GM21717 (cell line): ENCODE results near the gene AGTRAP.

Source experiments
- ATAC-seq: cut with Tn5 transposase; IDR thresholded peaks from one replicate; pipeline ENCODE4 v1.9.1; 2021; ENCODE audit warnings: mild to moderate bottlenecking, moderate library complexity; ENCODE audit not compliant: unreplicated experiment

The AGTRAP gene

GRCh38 chr1:11780380-11781147 lies 44.6 kb downstream of the AGTRAP start:
- no peak for ATAC-seq

GRCh38 chr1:11781297-11781696 lies 45.4 kb downstream of the AGTRAP start:
- ATAC-seq = no peak

DNA sequence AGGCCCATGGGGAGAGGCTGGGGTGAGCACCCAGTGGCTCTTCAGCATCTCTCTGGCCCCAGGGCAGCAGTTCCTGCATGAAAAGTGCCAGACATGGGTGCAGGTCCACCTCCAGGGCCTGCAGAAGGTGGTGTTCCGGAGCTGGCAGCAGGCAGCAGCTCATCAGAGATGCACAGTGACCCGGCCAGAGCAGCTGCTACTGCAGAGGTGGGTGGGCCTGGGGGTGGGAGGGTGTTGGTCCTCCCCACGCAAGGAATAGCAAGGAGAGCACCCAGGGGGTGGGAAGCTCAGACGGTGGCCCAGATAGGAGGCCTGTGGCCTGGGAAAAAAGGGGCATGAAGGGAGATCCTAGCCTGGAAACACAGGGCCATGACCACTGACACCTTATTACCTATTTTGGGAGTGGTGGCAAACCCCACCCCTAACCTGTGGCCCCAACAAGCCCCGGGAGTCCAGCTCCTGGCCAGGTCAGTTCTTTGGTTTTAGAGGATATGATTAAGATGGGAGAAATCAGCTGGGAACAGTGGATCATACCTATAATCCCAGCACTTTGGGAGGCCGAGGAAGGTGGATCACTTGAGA lies 46.3 kb downstream of the AGTRAP start:
- no peak for ATAC-seq

DNA sequence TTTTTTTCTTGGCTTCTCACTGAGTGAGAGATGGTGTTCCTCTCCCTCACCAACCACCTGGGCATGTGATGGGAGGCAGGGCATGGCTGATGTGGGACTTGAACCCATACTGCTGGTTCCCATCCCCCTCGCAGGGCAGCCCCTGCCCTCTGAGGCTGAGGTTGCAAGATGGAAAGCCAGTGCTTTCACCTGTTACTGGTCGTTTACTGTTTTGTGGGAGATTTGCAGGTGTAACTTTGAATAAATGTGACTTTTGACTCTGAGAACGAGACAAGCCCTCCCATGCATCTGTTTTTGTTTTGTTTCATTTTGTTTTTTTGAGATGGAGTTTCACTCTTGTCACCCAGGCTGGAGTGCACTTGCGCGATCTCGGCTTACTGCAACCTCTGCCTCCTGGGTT lies 47.6 kb downstream of the AGTRAP start:
- no peak for ATAC-seq

GRCh38 chr1:11784256-11784992 lies 48.5 kb downstream of the AGTRAP start:
- no peak for ATAC-seq

DNA sequence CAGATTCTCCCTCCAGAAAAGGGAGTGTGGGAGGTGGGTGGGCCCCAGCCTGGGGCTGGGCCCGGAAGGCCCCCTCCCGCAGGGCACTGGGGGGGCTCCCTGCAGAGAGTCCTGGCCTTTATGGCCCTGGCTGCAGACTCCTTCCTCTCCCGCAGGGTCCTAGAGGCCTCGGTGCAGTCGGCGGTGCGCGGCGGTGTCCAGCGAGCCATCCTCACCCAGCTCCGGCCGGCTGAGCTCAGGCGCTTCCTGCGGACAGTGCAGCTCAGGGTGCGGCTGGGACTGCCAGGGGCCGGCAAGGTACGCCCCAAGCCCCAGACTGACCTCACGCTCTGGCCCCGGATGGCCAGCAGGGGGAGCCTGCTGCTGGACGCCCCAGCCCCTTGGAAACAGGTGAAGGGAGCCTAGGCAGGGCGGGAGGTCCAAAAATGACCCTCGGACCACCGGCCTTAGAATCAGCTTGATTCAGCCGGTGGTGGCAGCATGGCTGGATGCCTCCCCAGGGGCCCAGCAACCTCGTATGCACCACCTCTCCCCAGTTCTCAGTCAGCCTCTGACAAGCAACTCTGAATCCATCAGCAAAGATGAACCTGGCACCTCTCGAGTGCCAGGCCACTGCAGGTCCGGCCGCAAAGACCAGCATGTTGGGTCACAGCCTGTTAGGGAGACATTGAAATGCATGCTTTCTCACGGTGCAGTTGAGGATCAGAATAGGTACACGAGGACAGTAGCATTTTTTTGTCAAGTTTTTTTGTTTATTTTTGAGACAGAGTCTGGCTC lies 49.2 kb downstream of the AGTRAP start:
- ATAC-seq = no peak

- ATAC-seq = no peak
Measured at GRCh38 chr1:11786168-11786567, 50.2 kb downstream of the AGTRAP start.

GRCh38 chr1:11787251-11787803 lies 51.4 kb downstream of the AGTRAP start:
- ATAC-seq = no peak

GRCh38 chr1:11787804-11788436 lies 52.0 kb downstream of the AGTRAP start:
- ATAC-seq = no peak

- ATAC-seq = no peak
Measured at GRCh38 chr1:11788549-11789053, 52.7 kb downstream of the AGTRAP start.

GRCh38 chr1:11789126-11790067 lies 53.5 kb downstream of the AGTRAP start:
- no peak for ATAC-seq

DNA sequence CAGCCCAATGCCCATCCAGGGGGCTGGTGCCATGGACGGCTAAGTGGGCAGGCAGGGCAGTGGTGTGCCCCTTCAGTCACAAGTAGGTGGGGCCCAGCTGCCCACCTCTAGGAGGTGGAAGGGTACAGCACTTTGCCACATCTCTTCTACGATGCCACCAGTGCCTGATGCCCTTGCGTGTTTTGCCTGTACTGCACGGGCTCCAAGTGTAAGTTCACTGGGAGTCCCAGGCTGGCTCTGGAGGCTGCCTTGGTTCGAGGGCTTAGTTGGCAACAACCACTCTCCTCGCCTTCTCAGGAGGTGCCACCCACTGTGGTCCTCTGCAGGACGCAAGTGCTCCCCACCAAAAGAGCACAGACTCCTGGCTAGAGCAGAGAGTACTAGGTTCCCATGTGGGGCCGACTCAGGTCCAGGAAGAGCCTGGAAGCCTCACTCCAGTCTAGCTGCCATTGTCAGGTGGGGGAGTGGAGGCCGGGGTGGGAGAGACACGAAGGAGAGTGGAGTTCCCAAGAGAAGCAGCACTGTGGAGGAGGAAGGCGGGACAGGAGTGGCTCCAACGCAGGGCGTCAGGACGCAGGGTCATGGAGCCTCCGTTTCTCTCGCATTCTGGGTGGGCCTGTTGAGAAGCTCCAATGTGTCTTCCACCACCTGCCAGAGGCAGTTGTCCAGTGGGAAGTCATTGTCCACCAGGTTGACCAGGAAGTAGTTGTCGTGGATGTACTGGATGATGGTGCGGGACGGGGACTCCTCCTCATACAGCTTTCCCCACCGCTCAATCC lies 54.4 kb downstream of the AGTRAP start:
- ATAC-seq = no peak

DNA sequence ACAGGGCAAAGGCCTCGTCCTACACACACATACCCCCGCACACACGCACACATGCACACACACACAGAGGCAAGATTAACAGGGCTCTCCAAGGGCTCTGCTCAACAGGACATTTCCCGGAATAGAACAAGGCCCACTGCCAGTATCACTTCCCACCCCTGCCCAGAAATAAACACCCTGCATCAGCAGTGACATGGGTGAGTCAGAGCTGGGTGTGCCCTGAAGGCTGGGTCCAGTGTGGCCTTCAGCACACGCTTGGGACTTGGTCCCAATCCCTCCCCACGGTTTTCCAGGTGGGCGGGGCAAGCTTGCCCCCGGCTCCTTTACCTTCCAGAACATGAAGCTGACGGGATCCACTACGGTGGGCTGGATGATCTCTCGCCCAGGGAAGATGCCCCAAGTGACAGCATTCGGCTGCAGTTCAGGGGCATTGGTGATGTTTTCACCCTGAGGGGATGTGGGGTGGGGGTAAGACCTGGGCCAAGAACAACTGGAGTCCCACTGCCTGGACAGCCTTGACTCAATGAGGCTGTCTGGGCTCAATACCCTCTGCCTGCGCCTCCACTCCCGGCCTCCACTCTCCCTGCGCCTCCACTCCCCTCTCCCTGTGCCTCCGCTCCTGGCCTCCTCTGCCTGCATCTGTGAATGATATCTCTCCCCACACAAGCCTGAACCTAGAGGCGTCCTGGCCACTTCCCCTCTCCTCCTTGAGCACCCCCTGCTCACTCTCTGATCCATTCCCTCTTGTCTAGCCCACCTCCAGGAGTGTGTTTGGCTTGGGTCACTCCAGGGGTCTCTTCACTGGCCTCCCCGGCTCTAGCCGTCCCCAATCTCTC lies 55.2 kb downstream of the AGTRAP start:
- no peak for ATAC-seq

- ATAC-seq = no peak
Measured at GRCh38 chr1:11792106-11792505, 56.2 kb downstream of the AGTRAP start.

DNA sequence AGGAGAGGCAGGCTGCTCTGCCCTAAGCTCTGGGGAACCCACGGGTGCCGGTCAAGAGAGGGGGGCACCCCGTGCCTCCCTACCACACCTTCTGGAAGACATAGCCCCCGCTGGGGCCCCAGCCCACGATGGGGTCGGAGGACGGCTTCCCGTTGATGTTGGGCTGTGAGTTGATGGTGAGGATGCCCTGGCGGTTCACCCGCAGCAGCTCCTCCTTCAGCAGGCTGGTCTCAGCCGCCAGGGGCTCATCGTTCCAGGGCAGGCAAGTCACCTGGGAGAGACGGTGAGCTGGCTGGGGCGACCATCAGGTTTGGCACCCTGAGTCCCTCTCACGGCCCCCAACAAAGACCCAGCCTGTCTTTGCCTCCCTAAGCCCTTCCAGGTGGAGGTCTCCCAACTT lies 57.9 kb downstream of the AGTRAP start:
- ATAC-seq = no peak

DNA sequence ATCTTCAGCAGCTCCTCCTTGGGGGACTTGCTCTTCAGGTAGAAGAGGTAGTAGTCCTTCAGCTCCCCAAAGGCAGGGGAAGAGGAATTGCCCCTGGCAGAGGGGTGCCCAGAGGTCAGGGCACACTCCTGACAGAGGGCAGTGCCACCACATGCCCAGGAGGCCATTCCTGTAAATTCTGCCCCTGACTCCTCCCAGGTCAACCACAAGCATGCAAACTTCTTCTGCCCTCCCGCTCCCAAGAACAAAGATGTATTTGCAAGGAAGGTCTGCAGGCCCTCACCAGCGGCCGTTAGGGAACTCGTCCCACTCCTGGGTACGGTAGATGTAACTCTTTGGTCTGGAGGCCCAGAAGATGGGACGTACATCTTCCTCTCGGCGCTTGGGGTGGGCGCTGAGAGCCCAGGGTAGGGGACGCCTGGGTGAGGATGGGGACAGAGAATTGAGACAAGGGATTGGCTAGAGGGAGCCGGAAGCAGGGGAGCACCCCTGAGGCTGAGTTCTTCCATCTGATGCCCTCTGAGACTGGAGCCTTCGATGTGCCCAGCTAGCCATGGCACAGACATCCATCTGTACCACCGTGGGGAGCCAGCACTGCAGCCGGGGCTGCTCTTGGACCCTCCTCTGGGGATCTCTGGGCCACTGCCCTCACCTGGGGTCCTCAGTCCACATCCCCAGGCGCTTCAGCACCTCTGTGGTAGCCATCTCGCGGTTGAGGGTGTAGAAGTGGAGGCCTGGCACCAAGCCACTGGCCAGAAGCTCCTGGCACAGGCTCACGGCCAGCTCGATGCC lies 58.7 kb downstream of the AGTRAP start:
- no peak for ATAC-seq
